NCI-H146 treated with DMSO at 0.1 percent for 48 hours (cell line): ENCODE data around the gene RTN3.
"Not testable (repeated sequence)": the region's sequence is repeated elsewhere in the genome, so short reads cannot be mapped to it uniquely, and the experiment has no call there.

Experiments
- DNase-seq: peaks from one replicate; lab custom pipeline; 2025; ENCODE audit not compliant: unreplicated experiment; lab: John Stamatoyannopoulos, UW

Gene RTN3

GRCh38 chr11:63767565-63768236 is 86.4 kb downstream of the RTN3 start:
- peak; percentile 66 for DNase-seq

GRCh38 chr11:63768237-63769041 is 87.1 kb downstream of the RTN3 start, which contains the start of gene ZFTA:
ZFTA (minus strand) TSS chr11:63768775; CDS start chr11:63768622, 153 bp downstream.
- peak; percentile 44 for DNase-seq

- DNase-seq: peak; percentile 25
Observed at GRCh38 chr11:63769042-63769713, 87.9 kb downstream of the RTN3 start.

GRCh38 chr11:63769714-63770455 is 88.6 kb downstream of the RTN3 start:
- peak; percentile 83 for DNase-seq

GRCh38 chr11:63770763-63771162 is 89.5 kb downstream of the RTN3 start:
- no peak for DNase-seq

GRCh38 chr11:63771741-63772318 is 90.5 kb downstream of the RTN3 start:
- not testable (repeated sequence) for DNase-seq

- no peak for DNase-seq
Observed at GRCh38 chr11:63775191-63775590, 93.9 kb downstream of the RTN3 start.

- DNase-seq: no peak
Observed at GRCh38 chr11:63779039-63779438, 97.7 kb downstream of the RTN3 start.

- DNase-seq: no peak
Observed at GRCh38 chr11:63782749-63783148, 101.4 kb downstream of the RTN3 start.

GRCh38 chr11:63783925-63784592 is 102.8 kb downstream of the RTN3 start:
- DNase-seq: no peak

- no peak for DNase-seq
Observed at GRCh38 chr11:63785823-63786222, 104.5 kb downstream of the RTN3 start.

- no peak for DNase-seq
Observed at GRCh38 chr11:63791495-63792167, 110.3 kb downstream of the RTN3 start.

- DNase-seq: no peak
Observed at GRCh38 chr11:63793161-63793560, 111.9 kb downstream of the RTN3 start.

- no peak for DNase-seq
Observed at GRCh38 chr11:63795066-63795465, 113.8 kb downstream of the RTN3 start.

- DNase-seq: no peak
Observed at GRCh38 chr11:63800921-63801320, 119.6 kb downstream of the RTN3 start.

GRCh38 chr11:63802637-63803414 is 121.5 kb downstream of the RTN3 start:
- no peak for DNase-seq

- no peak for DNase-seq
Observed at GRCh38 chr11:63804259-63804658, 123.0 kb downstream of the RTN3 start.

- DNase-seq: no peak
Observed at GRCh38 chr11:63805844-63806415, 124.6 kb downstream of the RTN3 start.
